Activated T-cell treated with anti-CD3 and anti-CD28 coated beads, Interleukin-2, amount 50 U/mL, for 24 hours (primary cell): Measurements from ENCODE around the gene PIAS2.

ENCODE experiments used
- DNase-seq: peaks from one replicate; pipeline ENCODE4 v3.0.0-alpha.2; 2020
- H3K27ac Mint-ChIP-seq: 2 replicates; pipeline ENCODE4 v1.8.0; 2020; ENCODE audit warnings: mild to moderate bottlenecking, mixed read lengths
- H3K27me3 Mint-ChIP-seq: 2 replicates; pipeline ENCODE4 v1.8.0; 2020; ENCODE audit warnings: mixed read lengths
- H3K36me3 Mint-ChIP-seq: 2 replicates; pipeline ENCODE4 v1.8.0; 2020; ENCODE audit warnings: low read depth, mixed read lengths
- H3K4me1 Mint-ChIP-seq: 2 replicates; pipeline ENCODE4 v1.8.0; 2020; ENCODE audit warnings: low read depth, mixed read lengths
- H3K4me3 Mint-ChIP-seq: 2 replicates; pipeline ENCODE4 v1.8.0; 2020; ENCODE audit warnings: mild to moderate bottlenecking, moderate library complexity, mixed read lengths
- H3K9me3 Mint-ChIP-seq: 2 replicates; pipeline ENCODE4 v1.8.0; 2020; ENCODE audit warnings: mixed read lengths

The PIAS2 gene

GRCh38 chr18:46920067-46920466, 2.8 kb upstream of the PIAS2 start:
- Mint-ChIP-seq H3K27ac (no peak overlapping the region), H3K4me3 (no peak overlapping the region), H3K9me3 (peaks cover 2% of the 10 kb centered on the region), H3K27me3 (no peaks in the 10 kb centered on the region), H3K36me3 (peaks cover 6% of the 10 kb centered on the region), H3K4me1 (peaks cover 27% of the 10 kb centered on the region)
- DNase-seq = no peak

DNA sequence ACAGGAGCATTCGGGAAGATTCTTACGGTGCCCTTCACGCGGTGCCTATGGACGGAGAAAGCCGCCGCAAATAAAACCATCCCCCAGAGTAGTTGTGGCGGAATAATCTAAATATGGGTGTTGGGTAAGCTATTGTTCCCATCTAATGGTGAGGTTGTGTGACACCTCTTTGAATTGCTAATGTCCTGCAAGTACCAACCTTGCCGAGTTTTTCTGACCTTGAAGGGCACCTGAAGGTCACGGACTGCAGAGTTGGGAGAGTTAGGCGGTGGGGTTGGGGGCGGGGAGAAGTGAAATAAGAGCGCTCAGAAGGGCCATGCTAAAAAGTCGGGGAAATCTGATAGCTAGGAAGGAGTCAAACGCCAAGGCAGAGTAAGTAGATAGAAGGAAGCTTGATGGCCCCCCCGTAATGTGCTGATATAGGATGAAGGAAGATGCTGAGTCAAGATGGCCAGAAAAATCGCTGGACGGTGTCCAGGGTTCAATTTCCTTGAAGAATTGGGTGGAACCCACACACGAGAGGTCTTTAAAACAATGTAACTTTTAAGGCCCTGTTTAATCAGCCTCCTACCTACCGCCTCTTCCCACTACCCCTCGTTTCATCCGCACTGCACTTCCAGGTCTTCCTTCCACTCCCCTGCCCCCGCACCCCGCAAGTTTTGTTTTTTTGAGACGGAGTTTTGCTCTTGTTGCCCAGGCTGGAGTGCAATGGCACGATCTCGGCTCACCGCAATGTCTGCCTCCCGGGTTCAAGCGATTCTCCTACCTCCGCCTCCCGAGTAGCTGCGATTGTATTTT, 695 bp upstream of the PIAS2 start:
- peaks cover 6% of the 10 kb centered on the region for H3K36me3 Mint-ChIP-seq
- peaks cover 2% of the 10 kb centered on the region for H3K9me3 Mint-ChIP-seq
- peak overlapping the region; percentile 86 for H3K27ac Mint-ChIP-seq
- no peak for DNase-seq
- H3K4me1 Mint-ChIP-seq = peaks cover 47% of the 10 kb centered on the region
- peak overlapping the region; percentile 90 for H3K4me3 Mint-ChIP-seq
- no peaks in the 10 kb centered on the region for H3K27me3 Mint-ChIP-seq

GRCh38 chr18:46916551-46917107, 678 bp downstream of the PIAS2 start:
- H3K36me3 Mint-ChIP-seq = peaks cover 6% of the 10 kb centered on the region
- H3K9me3 Mint-ChIP-seq = peaks cover 2% of the 10 kb centered on the region
- peaks cover 54% of the 10 kb centered on the region for H3K4me1 Mint-ChIP-seq
- DNase-seq = no peak
- peak overlapping the region; percentile 90 for H3K4me3 Mint-ChIP-seq
- no peaks in the 10 kb centered on the region for H3K27me3 Mint-ChIP-seq
- peak overlapping the region; percentile 93 for H3K27ac Mint-ChIP-seq

DNA sequence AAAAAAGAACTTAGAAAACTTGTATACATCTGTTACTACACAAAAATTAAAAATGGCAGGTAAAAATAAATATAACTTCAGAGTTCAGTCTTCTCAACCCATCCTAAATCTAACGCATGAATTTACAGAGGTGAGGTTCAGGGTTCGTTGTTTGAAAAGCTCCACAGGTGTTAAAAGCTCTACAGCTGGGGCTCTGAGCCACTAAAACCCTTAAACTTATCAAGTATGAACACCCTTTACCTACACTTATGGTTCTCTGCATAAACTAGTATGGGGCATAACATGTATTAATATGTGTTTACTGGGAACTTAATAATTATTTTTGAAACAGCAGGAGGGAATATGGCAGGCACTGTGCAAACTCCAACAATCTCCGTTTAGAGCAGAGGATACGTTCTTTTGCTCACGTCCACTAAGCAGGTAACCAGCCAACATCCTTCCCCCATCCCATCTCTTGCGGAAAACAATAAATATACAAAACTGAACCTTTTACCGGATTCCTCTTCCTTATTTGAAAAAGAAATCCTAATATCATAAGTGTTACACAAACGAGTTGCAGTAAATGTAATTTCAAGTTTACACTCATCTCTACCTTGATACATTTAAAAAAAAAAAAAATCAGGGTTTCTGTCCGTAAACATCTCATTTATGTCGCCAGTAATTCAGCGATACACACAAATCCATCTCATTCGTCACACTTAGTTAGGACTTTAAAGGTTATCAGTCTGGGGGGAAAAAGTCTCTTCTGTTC, 1.3 kb downstream of the PIAS2 start:
- Mint-ChIP-seq H3K4me3 (peak overlapping the region; percentile 90), H3K9me3 (peaks cover 2% of the 10 kb centered on the region), H3K27me3 (no peaks in the 10 kb centered on the region), H3K36me3 (peaks cover 6% of the 10 kb centered on the region), H3K4me1 (peaks cover 54% of the 10 kb centered on the region), H3K27ac (peak overlapping the region; percentile 93)
- DNase-seq = no peak

- Mint-ChIP-seq H3K9me3 (no peaks in the 10 kb centered on the region), H3K27me3 (no peaks in the 10 kb centered on the region), H3K4me1 (peaks cover 45% of the 10 kb centered on the region), H3K36me3 (peaks cover 24% of the 10 kb centered on the region), H3K27ac (no peak overlapping the region), H3K4me3 (no peak overlapping the region)
- no peak for DNase-seq
Observed at GRCh38 chr18:46910856-46911255, 6.5 kb downstream of the PIAS2 start.

DNA sequence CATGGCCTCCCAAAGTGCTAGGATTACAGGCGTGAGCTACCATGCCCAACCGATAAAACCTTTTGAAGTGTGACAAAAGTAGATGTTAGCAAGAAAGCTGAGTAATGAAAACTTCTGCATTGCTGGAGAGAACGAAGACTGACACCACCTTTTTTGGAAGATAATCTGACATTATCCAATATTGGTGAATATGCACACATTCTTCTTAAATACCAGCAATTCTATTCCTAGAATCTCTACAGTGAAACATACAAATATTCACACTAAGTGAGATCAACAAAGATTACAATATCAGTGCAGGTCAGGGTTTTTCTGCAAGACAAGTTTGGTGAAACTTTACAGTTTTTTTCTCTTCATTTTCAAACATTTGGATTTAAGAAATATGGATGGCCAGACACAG, 7.8 kb downstream of the PIAS2 start:
- Mint-ChIP-seq H3K36me3 (peaks cover 31% of the 10 kb centered on the region), H3K27ac (no peak overlapping the region), H3K9me3 (no peaks in the 10 kb centered on the region), H3K4me1 (peaks cover 36% of the 10 kb centered on the region), H3K4me3 (no peak overlapping the region), H3K27me3 (no peaks in the 10 kb centered on the region)
- DNase-seq = no peak

DNA sequence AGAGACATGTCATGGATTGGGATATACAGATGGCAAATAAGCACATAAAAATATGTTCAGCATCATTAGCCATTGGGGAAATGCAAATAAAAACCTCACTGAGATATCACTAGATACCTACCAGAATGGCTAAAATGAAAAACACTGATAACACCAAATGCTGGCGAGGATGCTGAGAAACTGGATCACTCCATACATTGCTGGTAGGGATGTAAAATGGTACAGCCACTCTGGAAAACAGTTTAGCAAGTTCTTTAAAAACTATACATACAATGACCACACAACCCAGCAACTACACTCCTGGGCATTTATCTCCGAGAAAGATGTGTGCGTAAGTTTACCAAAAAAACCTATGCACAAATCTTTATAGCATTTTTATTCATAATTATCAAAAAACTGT, 13.9 kb downstream of the PIAS2 start:
- Mint-ChIP-seq H3K27ac (no peak overlapping the region), H3K4me3 (no peak overlapping the region), H3K4me1 (peaks cover 15% of the 10 kb centered on the region), H3K9me3 (no peaks in the 10 kb centered on the region), H3K36me3 (peaks cover 58% of the 10 kb centered on the region), H3K27me3 (no peaks in the 10 kb centered on the region)
- no peak for DNase-seq

GRCh38 chr18:46899274-46899948, 17.9 kb downstream of the PIAS2 start:
- Mint-ChIP-seq H3K4me1 (peaks cover 19% of the 10 kb centered on the region), H3K27ac (no peak overlapping the region), H3K27me3 (no peaks in the 10 kb centered on the region), H3K4me3 (no peak overlapping the region), H3K36me3 (peaks cover 57% of the 10 kb centered on the region), H3K9me3 (no peaks in the 10 kb centered on the region)
- DNase-seq = no peak

GRCh38 chr18:46894124-46894523, 23.2 kb downstream of the PIAS2 start:
- Mint-ChIP-seq H3K4me3 (no peak overlapping the region), H3K9me3 (peaks cover 9% of the 10 kb centered on the region), H3K27me3 (no peaks in the 10 kb centered on the region), H3K27ac (peak overlapping the region; percentile 11), H3K36me3 (peaks cover 57% of the 10 kb centered on the region), H3K4me1 (peaks cover 54% of the 10 kb centered on the region)
- DNase-seq = no peak

- Mint-ChIP-seq H3K4me3 (no peak overlapping the region), H3K9me3 (peaks cover 17% of the 10 kb centered on the region), H3K27me3 (no peaks in the 10 kb centered on the region), H3K27ac (no peak overlapping the region), H3K36me3 (peaks cover 63% of the 10 kb centered on the region), H3K4me1 (peaks cover 54% of the 10 kb centered on the region)
- DNase-seq = no peak
Observed at GRCh38 chr18:46893360-46893759, 23.9 kb downstream of the PIAS2 start.

GRCh38 chr18:46892842-46893241, 24.5 kb downstream of the PIAS2 start:
- peaks cover 54% of the 10 kb centered on the region for H3K4me1 Mint-ChIP-seq
- H3K27ac Mint-ChIP-seq = no peak overlapping the region
- no peaks in the 10 kb centered on the region for H3K27me3 Mint-ChIP-seq
- peaks cover 66% of the 10 kb centered on the region for H3K36me3 Mint-ChIP-seq
- no peak for DNase-seq
- no peak overlapping the region for H3K4me3 Mint-ChIP-seq
- H3K9me3 Mint-ChIP-seq = peaks cover 18% of the 10 kb centered on the region

DNA sequence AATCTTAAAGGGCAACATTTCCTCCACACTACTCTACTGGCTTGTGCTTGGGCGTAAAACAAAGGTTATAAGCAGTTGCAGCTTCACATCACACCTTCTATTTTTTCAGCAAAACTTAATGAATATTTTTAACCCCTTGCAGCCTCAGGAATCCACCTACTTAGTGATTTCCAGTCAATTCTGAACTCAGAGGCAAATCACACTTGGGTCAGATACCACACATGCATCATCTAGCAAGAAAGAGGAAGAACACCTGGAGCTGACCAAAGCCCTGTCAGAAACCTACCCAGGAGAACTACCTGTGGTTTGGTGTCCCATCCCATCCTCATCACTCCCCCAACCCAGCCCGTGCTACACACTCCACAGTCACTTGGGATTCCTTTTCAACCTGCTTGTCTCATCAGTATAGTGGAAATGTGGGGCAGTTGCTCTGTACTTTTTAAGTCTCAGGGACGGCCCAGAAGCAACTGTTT, 25.5 kb downstream of the PIAS2 start:
- no peak for DNase-seq
- no peaks in the 10 kb centered on the region for H3K27me3 Mint-ChIP-seq
- peaks cover 20% of the 10 kb centered on the region for H3K9me3 Mint-ChIP-seq
- H3K27ac Mint-ChIP-seq = peak overlapping the region; percentile 5
- peaks cover 69% of the 10 kb centered on the region for H3K36me3 Mint-ChIP-seq
- peaks cover 51% of the 10 kb centered on the region for H3K4me1 Mint-ChIP-seq
- no peak overlapping the region for H3K4me3 Mint-ChIP-seq

GRCh38 chr18:46888965-46889364, 28.3 kb downstream of the PIAS2 start:
- Mint-ChIP-seq H3K27me3 (no peaks in the 10 kb centered on the region), H3K36me3 (peaks cover 59% of the 10 kb centered on the region), H3K4me1 (peaks cover 43% of the 10 kb centered on the region)

DNA sequence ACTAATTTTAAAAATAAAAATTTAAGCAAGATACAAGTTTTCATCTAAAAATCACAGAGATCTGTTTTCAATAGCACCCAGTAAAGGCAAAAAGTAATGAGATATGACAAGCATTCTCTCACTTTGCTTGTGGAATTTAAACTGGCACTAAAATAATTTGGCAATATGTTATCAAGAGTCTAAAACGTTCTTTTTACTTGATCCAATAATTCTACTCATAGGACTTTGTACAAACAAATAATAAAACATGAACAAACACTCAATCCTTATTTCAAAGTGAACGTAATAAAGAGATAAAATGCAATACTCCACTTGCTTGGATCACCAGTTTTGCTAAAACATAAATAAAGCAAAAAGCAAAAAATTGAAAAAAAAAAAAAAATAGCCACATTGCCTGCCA, 30.4 kb downstream of the PIAS2 start:
- H3K9me3 Mint-ChIP-seq = peaks cover 20% of the 10 kb centered on the region

More at GRCh38 chr18:46888965-46889364, 28.3 kb downstream of the PIAS2 start:
- Mint-ChIP-seq H3K27ac (no peak overlapping the region), H3K4me3 (no peak overlapping the region), H3K9me3 (peaks cover 20% of the 10 kb centered on the region)
- DNase-seq = no peak

More for the DNA sequence above, 30.4 kb downstream of the PIAS2 start:
- H3K27me3 Mint-ChIP-seq = no peaks in the 10 kb centered on the region
- no peak for DNase-seq
- no peak overlapping the region for H3K27ac Mint-ChIP-seq
- no peak overlapping the region for H3K4me3 Mint-ChIP-seq
- H3K4me1 Mint-ChIP-seq = peaks cover 26% of the 10 kb centered on the region
- H3K36me3 Mint-ChIP-seq = peaks cover 57% of the 10 kb centered on the region
